Stimulated activated CD4-positive, alpha-beta T cell treated with anti-CD3 and anti-CD28 coated beads, Interleukin-4, amount 100 ng/mL, for 1 hour (primary cell): ENCODE measurements around the gene IFI30.

Experiments used
- DNase-seq: peaks from one replicate; pipeline ENCODE4 v3.0.0-alpha.2; 2020

IFI30 gene

DNA sequence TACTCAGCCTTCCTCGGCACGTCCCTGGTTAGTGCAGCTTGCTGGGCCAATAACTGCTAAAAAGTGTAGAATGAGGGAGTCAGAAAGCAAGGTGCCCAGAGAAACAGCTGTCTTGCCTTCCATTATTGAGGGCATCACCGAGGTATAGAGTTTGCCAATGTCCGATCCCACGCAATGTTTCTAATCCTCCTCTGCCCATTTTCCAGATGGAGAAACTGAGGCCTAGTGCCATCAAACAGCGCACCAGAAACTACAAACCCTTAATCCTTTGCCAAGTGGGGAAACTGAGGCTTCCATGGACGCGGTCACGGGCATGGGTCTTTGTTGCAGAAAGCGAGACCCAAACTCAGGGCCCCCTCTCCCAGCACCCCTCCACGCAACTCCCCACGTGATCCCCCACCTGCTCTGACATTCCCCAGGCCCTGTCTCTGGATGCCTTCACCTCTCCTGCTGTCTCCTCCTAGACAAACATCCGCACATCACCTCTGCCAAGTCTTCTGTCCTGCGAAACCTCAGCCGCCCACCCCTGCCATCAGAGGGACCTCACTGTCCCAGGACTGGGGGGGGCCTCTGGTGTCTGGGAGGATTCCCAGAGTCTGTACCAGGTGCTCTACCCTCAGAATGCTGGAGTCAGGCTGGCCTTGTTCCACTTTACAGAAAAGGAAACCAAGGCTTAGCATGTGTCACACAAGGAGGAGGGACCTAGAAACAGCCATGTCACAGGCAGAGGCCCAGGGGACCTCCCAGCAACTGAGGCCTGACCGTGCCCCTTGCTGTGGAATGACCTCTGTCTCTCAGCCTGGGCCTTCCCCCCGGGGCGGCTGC is 53.6 kb downstream of the IFI30 start:
- no peak for DNase-seq
